ENCODE measurements around the gene SLC35F6. TPM values are rescaled to one million over a fixed set of nuclear protein-coding genes. Genes with fewer than 3 reads are reported as not detected.
A peak's percentile ranks its signal among the peaks of the same experiment; 100 is the strongest.

SLC35F6 gene
- total and polyA plus RNA-seq, 9 of the 15 experiments (the other 6 are each of a cell fraction or from before 2014, with no cell fraction given): 11.9 to 47.3 (median 22.5) TPM

GRCh38 chr2:26757873-26758789 is 6.0 kb upstream of the SLC35F6 start (continued):
- TF ChIP-seq THAP12 (CRISPR knock-in tag; IDR thresholded peaks at IDR 0.05): no peak
- no peak for TF ChIP-seq ZNF77 (CRISPR knock-in tag; IDR thresholded peaks at IDR 0.05)
- TF ChIP-seq ZFPM2 (CRISPR knock-in tag; IDR thresholded peaks at IDR 0.05): no peak
- no peak for TF ChIP-seq KDM4B (IDR thresholded peaks at IDR 0.05; ENCODE audit: borderline replicate concordance in 2 of 2, low read depth in 1 of 2)
- TF ChIP-seq TARDBP (IDR thresholded peaks at IDR 0.05): no peak
- no peak for TF ChIP-seq THRA (IDR thresholded peaks at IDR 0.05)
- TF ChIP-seq SRSF7 (optimal IDR thresholded peaks at IDR 0.05; ENCODE audit: low read depth, low read length): no peak
- peak; percentile 78 for TF ChIP-seq ARID1B (IDR thresholded peaks at IDR 0.05)
- TF ChIP-seq ZEB2 (IDR thresholded peaks at IDR 0.05): peak; percentile 68
- no peak for TF ChIP-seq ZNF347 (CRISPR knock-in tag; IDR thresholded peaks at IDR 0.05; ENCODE audit: low read depth)
- TF ChIP-seq ELF4 (CRISPR knock-in tag; IDR thresholded peaks at IDR 0.05): no peak
- TF ChIP-seq MTA2 (IDR thresholded peaks at IDR 0.05; ENCODE audit: low read depth): no peak; the same call in 1 of the 2 replicates
- peak; percentile 4 for TF ChIP-seq FOS (IDR thresholded peaks at IDR 0.05; ENCODE audit: extremely low read depth, insufficient read length)
- peak in 1 of 2 experiments; percentile 50; a peak in 1 of 4 replicates for TF ChIP-seq TBL1XR1 (IDR thresholded peaks at IDR 0.05; ENCODE audit: low read length in 2 of 2)
- TF ChIP-seq BRD9 (IDR thresholded peaks at IDR 0.05; ENCODE audit: low read depth, partially characterized antibody): peak; percentile 74
- peak; percentile 70; the same call in 1 of the 2 replicates for TF ChIP-seq ZBTB26 (CRISPR knock-in tag; IDR thresholded peaks at IDR 0.05)
- TF ChIP-seq ZNF699 (CRISPR knock-in tag; IDR thresholded peaks at IDR 0.05; ENCODE audit: insufficient replicate concordance): no peak
- TF ChIP-seq SP1 (CRISPR knock-in tag; IDR thresholded peaks at IDR 0.05): peak; percentile 92
- TF ChIP-seq PPARD (CRISPR knock-in tag; IDR thresholded peaks at IDR 0.05): 0 out of 2 replicates have a peak, but pooled peaks have one; percentile 22
- no peak for TF ChIP-seq ZNF655 (CRISPR knock-in tag; IDR thresholded peaks at IDR 0.05)
- 0 out of 2 replicates have a peak, but pooled peaks have one; percentile 33 for TF ChIP-seq CREB3L1 (IDR thresholded peaks at IDR 0.05; ENCODE audit: borderline replicate concordance, low read depth)

Measured in K562 (cell line).